ENCODE measurements around the gene NOL4L. TPM values are rescaled to one million over a fixed set of nuclear protein-coding genes. Genes with fewer than 3 reads are reported as not detected.
A peak's percentile ranks its signal among the peaks of the same experiment; 100 is the strongest.

NOL4L gene
- polyA plus RNA-seq, 2 of the 4 experiments (the other 2 are of a cell fraction) = 9.5 to 11.8 TPM

DNA sequence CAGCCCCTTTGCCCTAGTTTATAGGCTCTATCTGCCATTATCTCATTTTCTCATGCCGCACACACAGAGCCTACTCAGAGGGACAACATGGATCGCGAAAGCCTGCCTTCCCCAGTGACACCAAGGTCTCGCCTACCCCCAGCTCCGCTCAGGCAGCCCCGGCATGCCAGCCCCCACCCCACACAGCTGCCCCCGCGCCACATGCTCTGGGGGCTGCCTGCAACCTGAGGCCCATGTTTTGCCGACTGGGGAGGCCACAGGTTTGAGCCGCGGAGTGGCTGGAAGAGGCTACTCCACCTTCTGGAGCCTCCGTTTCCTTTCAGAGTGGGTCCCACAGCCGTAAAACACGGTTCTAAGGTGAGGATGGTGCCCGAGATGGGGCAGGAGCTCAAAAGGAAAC is 124.9 kb downstream of the NOL4L start:
- no peak overlapping the region for H3K4me2 ChIP-seq
- FAIRE-seq = no peak
- ATAC-seq = no peak
- 81% methylated on average over 8 of the region's 15 CpGs for WGBS (ENCODE audit: missing lambda C conversion rate)
- H3K27ac ChIP-seq = no peak overlapping the region
- no peak overlapping the region for H3K4me3 ChIP-seq
- ChIA-PET CTCF (interaction anchor here (1.5 to 1.6 kb wide), 2 partner anchors 10 to 12 kb away, joined by 3 to 7 read pairs; no protein-coding TSS in a partner anchor), POLR2A (no interaction called here)
- no peak for TF ChIP-seq ZSCAN20 (CRISPR knock-in tag; IDR thresholded peaks at IDR 0.05)
- TF ChIP-seq CHD2 (IDR thresholded peaks at IDR 0.05; ENCODE audit: low read length, partially characterized antibody) = no peak
- TF ChIP-seq CEBPB (IDR thresholded peaks at IDR 0.05) = no peak
- no peak for TF ChIP-seq TFCP2L1 (CRISPR knock-in tag; IDR thresholded peaks at IDR 0.05)
- no peak for TF ChIP-seq HEYL (CRISPR knock-in tag; IDR thresholded peaks at IDR 0.05)
- TF ChIP-seq, protein P1, sequence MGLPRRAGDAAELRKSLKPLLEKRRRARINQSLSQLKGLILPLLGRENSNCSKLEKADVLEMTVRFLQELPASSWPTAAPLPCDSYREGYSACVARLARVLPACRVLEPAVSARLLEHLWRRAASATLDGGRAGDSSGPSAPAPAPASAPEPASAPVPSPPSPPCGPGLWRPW (IDR thresholded peaks at IDR 0.05) = no peak
- DNase-seq (ENCODE audit: low read depth in 1 of 2, low spot score in 1 of 2) = no peak
- peaks cover 39% of the 10 kb centered on the region for H3K4me1 ChIP-seq
- H3K9me3 ChIP-seq = no peaks in the 10 kb centered on the region

DNA sequence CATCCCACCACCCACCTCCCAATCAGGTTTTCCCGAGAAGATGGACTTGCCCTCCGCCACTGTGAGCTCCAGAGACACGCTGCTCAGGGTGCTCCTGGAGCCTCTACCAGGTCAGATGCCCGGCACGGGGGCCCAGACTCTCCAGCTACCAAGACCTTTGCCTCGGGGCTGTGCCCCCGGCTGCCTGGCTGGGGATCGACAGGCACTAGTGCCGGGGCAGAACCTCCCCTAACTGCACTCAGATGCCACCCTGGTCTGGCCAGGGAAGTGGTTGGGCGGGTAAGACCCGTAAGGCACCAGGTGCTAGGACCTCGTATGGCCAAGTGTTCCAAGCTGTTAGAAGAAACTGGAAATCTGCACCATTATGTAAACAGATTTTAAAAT is 126.3 kb downstream of the NOL4L start:
- POLR2A ChIA-PET = no interaction called here
- CTCF ChIA-PET = interaction anchor here (0.9 to 7.2 kb wide), 6 partner anchors 8 to 194 kb away, joined by 3 to 82 read pairs (median 4); no protein-coding TSS in a partner anchor
- FAIRE-seq (no peak), ATAC-seq (no peak), DNase-seq (ENCODE audit: low read depth in 1 of 2, low spot score in 1 of 2) (no peak)
- Histone ChIP-seq H3K4me3 (no peak overlapping the region), H3K9me3 (no peaks in the 10 kb centered on the region), H3K27ac (peak overlapping the region in 1 of 2 experiments; percentile 97; a peak in 2 of 6 replicates), H3K4me1 (peaks cover 25% of the 10 kb centered on the region), H3K4me2 (no peak overlapping the region)
- TF ChIP-seq KDM5A (IDR thresholded peaks at IDR 0.05) (no peak), HOXB13 (CRISPR knock-in tag; IDR thresholded peaks at IDR 0.05; ENCODE audit: low read depth) (no peak), MAFK (IDR thresholded peaks at IDR 0.05; ENCODE audit: partially characterized antibody) (no peak)
- TF ChIP-seq, protein P2, sequence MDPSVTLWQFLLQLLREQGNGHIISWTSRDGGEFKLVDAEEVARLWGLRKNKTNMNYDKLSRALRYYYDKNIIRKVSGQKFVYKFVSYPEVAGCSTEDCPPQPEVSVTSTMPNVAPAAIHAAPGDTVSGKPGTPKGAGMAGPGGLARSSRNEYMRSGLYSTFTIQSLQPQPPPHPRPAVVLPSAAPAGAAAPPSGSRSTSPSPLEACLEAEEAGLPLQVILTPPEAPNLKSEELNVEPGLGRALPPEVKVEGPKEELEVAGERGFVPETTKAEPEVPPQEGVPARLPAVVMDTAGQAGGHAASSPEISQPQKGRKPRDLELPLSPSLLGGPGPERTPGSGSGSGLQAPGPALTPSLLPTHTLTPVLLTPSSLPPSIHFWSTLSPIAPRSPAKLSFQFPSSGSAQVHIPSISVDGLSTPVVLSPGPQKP (IDR thresholded peaks at IDR 0.05; ENCODE audit: low read depth, low read length) = no peak
- 92% methylated on average over 10 of the region's 12 CpGs for WGBS (ENCODE audit: missing lambda C conversion rate)

DNA sequence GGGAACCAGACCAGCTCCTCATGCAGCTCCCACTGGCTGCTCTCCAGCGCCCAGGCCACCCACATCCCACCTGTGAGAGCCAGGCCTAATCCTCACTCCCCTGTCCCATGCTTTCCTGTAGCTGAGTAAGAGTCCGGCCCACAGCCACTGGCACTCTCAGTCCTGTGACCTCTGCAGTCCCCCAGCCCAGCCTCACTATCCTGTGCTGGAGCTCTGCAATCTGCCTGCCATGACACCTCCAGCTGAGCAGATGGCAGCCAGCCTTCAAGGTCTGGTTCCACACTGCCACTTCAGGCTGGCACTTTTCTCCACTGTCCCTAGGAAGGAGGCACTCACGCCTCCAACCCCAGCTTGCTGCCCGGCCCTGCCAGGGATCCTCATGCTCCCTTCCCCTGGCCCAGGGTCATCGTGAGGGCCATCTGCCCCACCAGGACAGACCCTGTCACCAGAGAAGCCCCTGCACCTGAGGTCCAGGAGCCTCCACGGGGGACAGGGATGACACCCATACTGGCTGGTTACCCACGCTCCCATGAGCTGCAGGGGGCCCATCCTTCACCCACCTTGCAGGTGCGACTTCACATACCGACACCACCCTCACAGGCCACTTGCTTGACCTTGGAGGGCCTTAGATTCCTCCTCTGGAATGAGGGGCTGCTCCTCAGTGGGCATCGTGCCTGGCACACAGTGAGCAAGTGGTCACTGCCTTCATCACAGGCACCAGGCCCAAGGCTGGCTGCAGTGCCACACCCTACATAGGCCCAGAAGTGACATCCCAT is 126.9 kb downstream of the NOL4L start:
- ATAC-seq (peak; percentile 12 to 24), DNase-seq (ENCODE audit: low read depth in 1 of 2, low spot score in 1 of 2) (no peak), FAIRE-seq (no peak)
- TF ChIP-seq ZNF302 (CRISPR knock-in tag; IDR thresholded peaks at IDR 0.05) (no peak), MAZ (IDR thresholded peaks at IDR 0.05; ENCODE audit: borderline replicate concordance, low read depth, low read length) (no peak), KDM1A (IDR thresholded peaks at IDR 0.05; ENCODE audit: low read depth) (no peak), CHD2 (IDR thresholded peaks at IDR 0.05; ENCODE audit: low read length, partially characterized antibody) (no peak), NPAS2 (CRISPR knock-in tag; IDR thresholded peaks at IDR 0.05; ENCODE audit: borderline replicate concordance) (no peak), SREBF2 (IDR thresholded peaks at IDR 0.05) (no peak), NR3C1 (IDR thresholded peaks at IDR 0.05) (no peak), ESRRA (IDR thresholded peaks at IDR 0.05; ENCODE audit: borderline replicate concordance, low read length) (no peak), GATA3 (IDR thresholded peaks at IDR 0.05; ENCODE audit: borderline replicate concordance) (no peak), SMC3 (IDR thresholded peaks at IDR 0.05) (no peak), HOXA7 (CRISPR knock-in tag; IDR thresholded peaks at IDR 0.05) (no peak), KDM5A (IDR thresholded peaks at IDR 0.05) (no peak), CBX8 (IDR thresholded peaks at IDR 0.05) (no peak), RCOR1 (IDR thresholded peaks at IDR 0.05; ENCODE audit: low read depth, low read length) (no peak)
- TF ChIP-seq, protein P3, sequence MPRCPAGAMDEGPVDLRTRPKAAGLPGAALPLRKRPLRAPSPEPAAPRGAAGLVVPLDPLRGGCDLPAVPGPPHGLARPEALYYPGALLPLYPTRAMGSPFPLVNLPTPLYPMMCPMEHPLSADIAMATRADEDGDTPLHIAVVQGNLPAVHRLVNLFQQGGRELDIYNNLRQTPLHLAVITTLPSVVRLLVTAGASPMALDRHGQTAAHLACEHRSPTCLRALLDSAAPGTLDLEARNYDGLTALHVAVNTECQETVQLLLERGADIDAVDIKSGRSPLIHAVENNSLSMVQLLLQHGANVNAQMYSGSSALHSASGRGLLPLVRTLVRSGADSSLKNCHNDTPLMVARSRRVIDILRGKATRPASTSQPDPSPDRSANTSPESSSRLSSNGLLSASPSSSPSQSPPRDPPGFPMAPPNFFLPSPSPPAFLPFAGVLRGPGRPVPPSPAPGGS (IDR thresholded peaks at IDR 0.05) = no peak
- TF ChIP-seq, protein P4, sequence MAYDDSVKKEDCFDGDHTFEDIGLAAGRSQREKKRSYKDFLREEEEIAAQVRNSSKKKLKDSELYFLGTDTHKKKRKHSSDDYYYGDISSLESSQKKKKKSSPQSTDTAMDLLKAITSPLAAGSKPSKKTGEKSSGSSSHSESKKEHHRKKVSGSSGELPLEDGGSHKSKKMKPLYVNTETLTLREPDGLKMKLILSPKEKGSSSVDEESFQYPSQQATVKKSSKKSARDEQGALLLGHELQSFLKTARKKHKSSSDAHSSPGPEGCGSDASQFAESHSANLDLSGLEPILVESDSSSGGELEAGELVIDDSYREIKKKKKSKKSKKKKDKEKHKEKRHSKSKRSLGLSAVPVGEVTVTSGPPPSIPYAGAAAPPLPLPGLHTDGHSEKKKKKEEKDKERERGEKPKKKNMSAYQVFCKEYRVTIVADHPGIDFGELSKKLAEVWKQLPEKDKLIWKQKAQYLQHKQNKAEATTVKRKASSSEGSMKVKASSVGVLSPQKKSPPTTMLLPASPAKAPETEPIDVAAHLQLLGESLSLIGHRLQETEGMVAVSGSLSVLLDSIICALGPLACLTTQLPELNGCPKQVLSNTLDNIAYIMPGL (CRISPR knock-in tag; IDR thresholded peaks at IDR 0.05; ENCODE audit: borderline replicate concordance) = no peak
- TF ChIP-seq, protein P5, sequence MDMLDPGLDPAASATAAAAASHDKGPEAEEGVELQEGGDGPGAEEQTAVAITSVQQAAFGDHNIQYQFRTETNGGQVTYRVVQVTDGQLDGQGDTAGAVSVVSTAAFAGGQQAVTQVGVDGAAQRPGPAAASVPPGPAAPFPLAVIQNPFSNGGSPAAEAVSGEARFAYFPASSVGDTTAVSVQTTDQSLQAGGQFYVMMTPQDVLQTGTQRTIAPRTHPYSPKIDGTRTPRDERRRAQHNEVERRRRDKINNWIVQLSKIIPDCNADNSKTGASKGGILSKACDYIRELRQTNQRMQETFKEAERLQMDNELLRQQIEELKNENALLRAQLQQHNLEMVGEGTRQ (IDR thresholded peaks at IDR 0.05) = no peak
- ChIA-PET CTCF (interaction anchor here (0.7 to 7.2 kb wide), 11 partner anchors 8 to 194 kb away, joined by 3 to 82 read pairs (median 3); no protein-coding TSS in a partner anchor), POLR2A (no interaction called here)
- H3K9me3 ChIP-seq = no peaks in the 10 kb centered on the region
- peak overlapping the region; percentile 94 for H3K4me2 ChIP-seq
- WGBS (ENCODE audit: missing lambda C conversion rate) = 90% methylated on average over 8 of the region's 10 CpGs
- H3K4me3 ChIP-seq = no peak overlapping the region; the same call in 2 of the 3 replicates
- peaks cover 20% of the 10 kb centered on the region for H3K4me1 ChIP-seq
- peak overlapping the region; percentile 96 to 97 for H3K27ac ChIP-seq
